ENCODE data around the gene ADAM10.

The ADAM10 gene

GRCh38 chr15:58641660-58642059, 107.8 kb downstream of the ADAM10 start:
- DNase-seq (ENCODE audit: low read depth in 1 of 2, low spot score in 1 of 2), result no peak
- H3K4me3 ChIP-seq (replicated peaks; ENCODE audit: insufficient read depth, low read length), result no peak overlapping the region
- H3K27ac ChIP-seq (replicated peaks), result no peak overlapping the region
- TF ChIP-seq REST (IDR thresholded peaks at IDR 0.05; ENCODE audit: insufficient replicate concordance, low read depth) (no peak), CTCF (IDR thresholded peaks at IDR 0.05; ENCODE audit: insufficient read depth, low read length) (no peak), GABPA (IDR thresholded peaks at IDR 0.05; ENCODE audit: low read depth) (no peak), POLR2AphosphoS5 (IDR thresholded peaks at IDR 0.05; ENCODE audit: low read depth) (no peak), SPI1 (IDR thresholded peaks at IDR 0.05; ENCODE audit: borderline replicate concordance, low read depth) (no peak)
- H3K27me3 ChIP-seq (ENCODE audit: insufficient read depth, poor library complexity, severe bottlenecking), result no peaks in the 10 kb centered on the region

- no peak for DNase-seq (ENCODE audit: low read depth in 1 of 2, low spot score in 1 of 2)
- H3K27me3 ChIP-seq (ENCODE audit: insufficient read depth, poor library complexity, severe bottlenecking), result no peaks in the 10 kb centered on the region
- no peak overlapping the region for H3K4me3 ChIP-seq (replicated peaks; ENCODE audit: insufficient read depth, low read length)
- H3K27ac ChIP-seq (replicated peaks), result no peak overlapping the region
- no peak for TF ChIP-seq CTCF (IDR thresholded peaks at IDR 0.05; ENCODE audit: insufficient read depth, low read length)
- TF ChIP-seq GABPA (IDR thresholded peaks at IDR 0.05; ENCODE audit: low read depth), result no peak
- no peak for TF ChIP-seq SPI1 (IDR thresholded peaks at IDR 0.05; ENCODE audit: borderline replicate concordance, low read depth)
- TF ChIP-seq REST (IDR thresholded peaks at IDR 0.05; ENCODE audit: insufficient replicate concordance, low read depth), result no peak
- no peak for TF ChIP-seq POLR2AphosphoS5 (IDR thresholded peaks at IDR 0.05; ENCODE audit: low read depth)
These were observed 109.5 kb downstream of the ADAM10 start for GRCh38 chr15:58639992-58640391.

DNA sequence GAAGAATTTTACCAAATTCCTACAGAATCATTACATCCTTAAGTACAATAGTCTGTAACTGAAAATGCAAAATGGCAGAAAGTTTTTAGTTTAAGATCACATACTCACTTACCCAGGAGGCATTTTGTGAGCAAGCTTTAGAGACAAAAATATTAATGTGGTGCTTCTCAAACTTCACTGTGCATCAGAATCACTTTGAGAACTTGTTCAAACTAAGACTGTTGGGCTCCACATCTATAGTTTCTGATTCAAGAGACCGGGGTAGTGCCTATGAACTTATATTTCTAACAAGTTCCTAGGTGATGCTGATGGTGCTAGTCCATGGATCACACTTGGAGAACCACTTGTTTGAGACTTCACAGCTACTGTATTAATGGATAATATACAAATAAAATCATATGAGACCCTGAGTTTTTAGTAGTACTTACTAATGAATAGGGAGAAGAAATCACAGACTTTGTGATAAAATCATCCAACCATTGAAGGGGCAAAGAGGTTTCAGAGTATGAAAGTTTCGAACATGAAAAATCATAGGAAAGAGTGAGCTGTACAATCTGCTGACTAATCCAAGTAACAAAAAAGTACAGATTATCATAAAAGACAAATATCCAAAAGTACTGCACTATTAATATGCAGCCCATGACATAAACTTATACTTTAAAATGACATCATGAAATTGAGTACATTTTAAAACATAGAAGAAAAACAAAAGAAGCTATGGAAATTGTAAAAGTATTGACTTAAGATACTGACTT, 110.3 kb downstream of the ADAM10 start:
- no peak for TF ChIP-seq REST (IDR thresholded peaks at IDR 0.05; ENCODE audit: insufficient replicate concordance, low read depth)
- no peak for TF ChIP-seq CTCF (IDR thresholded peaks at IDR 0.05; ENCODE audit: insufficient read depth, low read length)
- TF ChIP-seq GABPA (IDR thresholded peaks at IDR 0.05; ENCODE audit: low read depth), result no peak
- no peak for TF ChIP-seq SPI1 (IDR thresholded peaks at IDR 0.05; ENCODE audit: borderline replicate concordance, low read depth)
- TF ChIP-seq POLR2AphosphoS5 (IDR thresholded peaks at IDR 0.05; ENCODE audit: low read depth), result no peak
- no peak overlapping the region for H3K27ac ChIP-seq (replicated peaks)
- no peaks in the 10 kb centered on the region for H3K27me3 ChIP-seq (ENCODE audit: insufficient read depth, poor library complexity, severe bottlenecking)
- DNase-seq (ENCODE audit: low read depth in 1 of 2, low spot score in 1 of 2), result no peak
- no peak overlapping the region for H3K4me3 ChIP-seq (replicated peaks; ENCODE audit: insufficient read depth, low read length)

Measured in HL-60 (cell line).